Immature natural killer cell (primary cell): ENCODE measurements around the gene ZDBF2. TPM values are rescaled to one million over a fixed set of nuclear protein-coding genes. Genes with fewer than 3 reads are reported as not detected.
"Not testable (repeated sequence)": the region's sequence is repeated elsewhere in the genome, so short reads cannot be mapped to it uniquely, and the experiment has no call there.

Experiments used
- DNase-seq, 3 donors: peaks; one replicate each; pipeline ENCODE4 v3.0.0; 2022; ENCODE audit warnings: mixed read lengths in 1 of 3
- H3K27ac Mint-ChIP-seq, 6 donors: one replicate each; pipeline ENCODE4 v1.8.0; 2020; ENCODE audit warnings: mixed read lengths in 6 of 6, mild to moderate bottlenecking in 5 of 6, inconsistent platforms in 4 of 6, moderate library complexity in 3 of 6
- H3K27me3 Mint-ChIP-seq, 3 donors: one replicate each; pipeline ENCODE4 v1.8.0; 2020 to 2021; ENCODE audit warnings: low read depth in 3 of 3, mild to moderate bottlenecking in 3 of 3, mixed read lengths in 3 of 3, moderate library complexity in 3 of 3, inconsistent platforms in 1 of 3
- H3K36me3 Mint-ChIP-seq, 3 donors: one replicate each; pipeline ENCODE4 v1.8.0; 2020; ENCODE audit warnings: mixed read lengths in 3 of 3, inconsistent platforms in 2 of 3, mild to moderate bottlenecking in 2 of 3
- H3K4me1 Mint-ChIP-seq, 2 donors: one replicate each; pipeline ENCODE4 v1.8.0; 2020; ENCODE audit warnings: inconsistent platforms in 2 of 2, mild to moderate bottlenecking in 2 of 2, mixed read lengths in 2 of 2, moderate library complexity in 1 of 2
- H3K4me3 Mint-ChIP-seq, 5 donors: one replicate each; pipeline ENCODE4 v1.8.0; 2020; ENCODE audit warnings: mild to moderate bottlenecking in 5 of 5, mixed read lengths in 5 of 5, inconsistent platforms in 3 of 5, moderate library complexity in 3 of 5
- H3K9me3 Mint-ChIP-seq, 6 donors: one replicate each; pipeline ENCODE4 v1.8.0; 2020; ENCODE audit warnings: mild to moderate bottlenecking in 6 of 6, mixed read lengths in 6 of 6, inconsistent platforms in 4 of 6, moderate library complexity in 3 of 6
- polyA plus RNA-seq, 3 donors: library from polyadenylated mRNA; unstranded; fragments of 300-500 nt; fragmentation: Illumina TruSeq; gene quantifications; one replicate each; pipeline ENCODE4 v1.2.3, GENCODE V29; 2021

ZDBF2 gene
- polyA plus RNA-seq, result 1 to 10 TPM in 1 of 3 donors, under 1 TPM in 2; 0.04 to 1.3 (median 0.77) TPM

GRCh38 chr2:206274434-206275311, at the start of gene ZDBF2:
TSS of gene ZDBF2 (plus strand) at chr2:206274663. CDS start at chr2:206281850, 7,187 bp downstream.
- H3K27me3 Mint-ChIP-seq, result peaks cover 16 to 35% (median 16%) of the 10 kb centered on the region in 3 donors
- peak within 1 kb of the TSS in 5 of 6 donors; percentile 65 to 91 (median 85) for H3K27ac Mint-ChIP-seq
- peaks cover 0 to 5% (median 0%) of the 10 kb centered on the region in 6 donors for H3K9me3 Mint-ChIP-seq
- peak; percentile 44 to 57 (median 49) for DNase-seq
- peak within 1 kb of the TSS; percentile 82 to 90 (median 84) for H3K4me3 Mint-ChIP-seq
- no peaks in the 10 kb centered on the region for H3K36me3 Mint-ChIP-seq
- peaks cover 16 to 22% of the 10 kb centered on the region in 2 donors for H3K4me1 Mint-ChIP-seq

GRCh38 chr2:206225435-206226232, 48.8 kb upstream of the ZDBF2 start:
- Mint-ChIP-seq H3K4me3 (no peak overlapping the region), H3K9me3 (peaks cover 0 to 16% (median 0%) of the 10 kb centered on the region in 6 donors), H3K27ac (no peak overlapping the region), H3K27me3 (peaks cover 3 to 16% (median 5%) of the 10 kb centered on the region in 3 donors), H3K36me3 (no peaks in the 10 kb centered on the region), H3K4me1 (no peaks in the 10 kb centered on the region)
- no peak for DNase-seq

- not testable (repeated sequence) for DNase-seq, H3K27ac Mint-ChIP-seq, H3K4me3 Mint-ChIP-seq, H3K4me1 Mint-ChIP-seq, H3K36me3 Mint-ChIP-seq, H3K9me3 Mint-ChIP-seq
- H3K27me3 Mint-ChIP-seq, result peaks cover 3 to 14% (median 3%) of the 10 kb centered on the region in 3 donors
These were observed 45.8 kb upstream of the ZDBF2 start for GRCh38 chr2:206228636-206229035.

GRCh38 chr2:206229642-206230041, 44.8 kb upstream of the ZDBF2 start:
- H3K4me3 Mint-ChIP-seq, result no peak overlapping the region
- H3K9me3 Mint-ChIP-seq, result peaks cover 0 to 9% (median 0%) of the 10 kb centered on the region in 6 donors
- H3K4me1 Mint-ChIP-seq, result no peaks in the 10 kb centered on the region
- H3K27ac Mint-ChIP-seq, result no peak overlapping the region
- H3K27me3 Mint-ChIP-seq, result peaks cover 3 to 13% (median 3%) of the 10 kb centered on the region in 3 donors
- no peaks in the 10 kb centered on the region for H3K36me3 Mint-ChIP-seq
- no peak for DNase-seq

GRCh38 chr2:206230060-206230762, 44.3 kb upstream of the ZDBF2 start:
- Mint-ChIP-seq H3K4me1 (no peaks in the 10 kb centered on the region), H3K27ac (no peak overlapping the region), H3K36me3 (no peaks in the 10 kb centered on the region), H3K9me3 (peaks cover 0 to 9% (median 0%) of the 10 kb centered on the region in 6 donors), H3K27me3 (peaks cover 3 to 13% (median 3%) of the 10 kb centered on the region in 3 donors), H3K4me3 (no peak overlapping the region)
- DNase-seq, result no peak

GRCh38 chr2:206231669-206232286, 42.7 kb upstream of the ZDBF2 start:
- no peak for DNase-seq
- no peak overlapping the region for H3K4me3 Mint-ChIP-seq
- H3K36me3 Mint-ChIP-seq, result no peaks in the 10 kb centered on the region
- peaks cover 0 to 5% (median 0%) of the 10 kb centered on the region in 6 donors for H3K9me3 Mint-ChIP-seq
- no peak overlapping the region for H3K27ac Mint-ChIP-seq
- no peaks in the 10 kb centered on the region for H3K4me1 Mint-ChIP-seq
- H3K27me3 Mint-ChIP-seq, result peaks cover 3 to 14% (median 4%) of the 10 kb centered on the region in 3 donors

- Mint-ChIP-seq H3K27ac (peak overlapping the region in 1 of 6 donors; percentile 2), H3K27me3 (peaks cover 3 to 9% (median 4%) of the 10 kb centered on the region in 3 donors), H3K4me1 (no peaks in the 10 kb centered on the region), H3K9me3 (no peaks in the 10 kb centered on the region), H3K4me3 (no peak overlapping the region), H3K36me3 (no peaks in the 10 kb centered on the region)
- no peak for DNase-seq
These were observed 42.0 kb upstream of the ZDBF2 start for GRCh38 chr2:206232287-206233035.

GRCh38 chr2:206239157-206239556, 35.3 kb upstream of the ZDBF2 start:
- peaks cover 2 to 6% (median 4%) of the 10 kb centered on the region in 3 donors for H3K27me3 Mint-ChIP-seq
- H3K36me3 Mint-ChIP-seq, result no peaks in the 10 kb centered on the region
- no peak for DNase-seq
- H3K27ac Mint-ChIP-seq, result no peak overlapping the region
- no peaks in the 10 kb centered on the region for H3K9me3 Mint-ChIP-seq
- no peaks in the 10 kb centered on the region for H3K4me1 Mint-ChIP-seq
- no peak overlapping the region for H3K4me3 Mint-ChIP-seq

- no peaks in the 10 kb centered on the region for H3K36me3 Mint-ChIP-seq
- DNase-seq, result no peak
- H3K4me3 Mint-ChIP-seq, result no peak overlapping the region
- H3K4me1 Mint-ChIP-seq, result peaks cover 0 to 1% of the 10 kb centered on the region in 2 donors
- no peak overlapping the region for H3K27ac Mint-ChIP-seq
- H3K9me3 Mint-ChIP-seq, result no peaks in the 10 kb centered on the region
- peaks cover 2 to 7% (median 4%) of the 10 kb centered on the region in 3 donors for H3K27me3 Mint-ChIP-seq
These were observed 34.1 kb upstream of the ZDBF2 start for GRCh38 chr2:206240327-206240726.

GRCh38 chr2:206241736-206242135, 32.7 kb upstream of the ZDBF2 start:
- Mint-ChIP-seq H3K9me3 (peaks cover 0 to under 1% (median 0%) of the 10 kb centered on the region in 6 donors), H3K4me1 (peaks cover 0 to 2% of the 10 kb centered on the region in 2 donors), H3K27ac (no peak overlapping the region), H3K27me3 (peaks cover 2 to 8% (median 2%) of the 10 kb centered on the region in 3 donors), H3K4me3 (no peak overlapping the region), H3K36me3 (no peaks in the 10 kb centered on the region)
- no peak for DNase-seq

- H3K4me1 Mint-ChIP-seq, result peaks cover 0 to 4% of the 10 kb centered on the region in 2 donors
- peaks cover 0 to 3% (median 0%) of the 10 kb centered on the region in 6 donors for H3K9me3 Mint-ChIP-seq
- DNase-seq, result no peak
- peaks cover 2 to 18% (median 4%) of the 10 kb centered on the region in 3 donors for H3K27me3 Mint-ChIP-seq
- no peaks in the 10 kb centered on the region for H3K36me3 Mint-ChIP-seq
- H3K4me3 Mint-ChIP-seq, result no peak overlapping the region
- no peak overlapping the region for H3K27ac Mint-ChIP-seq
These were observed 29.2 kb upstream of the ZDBF2 start for GRCh38 chr2:206245265-206245672.

- peak overlapping the region; percentile 68 to 83 (median 76) for H3K4me3 Mint-ChIP-seq
- no peak for DNase-seq
- no peak overlapping the region for H3K27ac Mint-ChIP-seq
These were observed 24.2 kb upstream of the ZDBF2 start for GRCh38 chr2:206250041-206250897.

More at GRCh38 chr2:206250041-206250897, 24.2 kb upstream of the ZDBF2 start:
- peaks cover 7 to 29% (median 16%) of the 10 kb centered on the region in 3 donors for H3K27me3 Mint-ChIP-seq
- H3K9me3 Mint-ChIP-seq, result peaks cover 0 to 10% (median 3%) of the 10 kb centered on the region in 6 donors
- no peaks in the 10 kb centered on the region for H3K36me3 Mint-ChIP-seq
- H3K4me1 Mint-ChIP-seq, result peaks cover 5 to 7% of the 10 kb centered on the region in 2 donors
